ENCODE results near the gene SSPN.

The SSPN gene

GRCh38 chr12:26287671-26288381 is 92.5 kb downstream of the SSPN start:
- DNase-seq = no peak

DNA sequence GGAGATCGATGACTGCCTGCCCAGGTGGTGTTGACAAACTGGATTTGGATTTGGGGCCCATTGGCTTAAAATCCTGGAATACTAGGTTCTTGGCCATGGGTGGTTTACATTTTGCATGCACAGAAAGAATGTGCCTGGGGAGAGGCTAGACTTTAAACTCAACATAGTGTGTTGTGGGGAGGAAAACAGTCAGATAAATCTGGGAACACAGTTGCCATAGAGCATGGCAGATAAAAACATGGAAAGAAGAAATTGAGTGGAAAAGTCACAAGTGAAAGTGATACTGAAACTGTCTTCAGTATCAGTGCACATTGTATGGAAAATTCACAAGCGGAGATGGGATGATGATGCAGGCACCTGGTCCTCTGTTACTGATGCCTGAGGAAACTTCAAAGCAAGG is 95.2 kb downstream of the SSPN start:
- no peak for DNase-seq

DNA sequence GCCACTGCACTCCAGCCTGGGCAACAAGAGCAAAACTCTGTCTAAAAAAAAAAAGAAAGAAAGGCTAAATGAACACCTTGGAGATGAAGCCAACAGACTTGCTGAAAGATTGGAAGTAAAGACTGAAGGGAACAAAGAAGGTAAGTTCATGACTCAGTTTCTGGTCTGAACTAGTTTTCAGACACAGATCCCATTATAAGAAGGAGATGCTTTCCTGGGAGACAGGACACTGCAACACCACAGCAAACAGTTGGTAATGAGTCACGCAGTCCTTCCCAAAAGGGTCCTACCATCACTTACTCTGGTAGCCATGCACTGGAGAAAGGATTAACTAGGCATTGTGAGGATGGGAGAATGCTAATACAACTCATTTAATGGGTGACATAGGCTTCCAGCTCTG is 97.2 kb downstream of the SSPN start:
- DNase-seq = no peak

DNA sequence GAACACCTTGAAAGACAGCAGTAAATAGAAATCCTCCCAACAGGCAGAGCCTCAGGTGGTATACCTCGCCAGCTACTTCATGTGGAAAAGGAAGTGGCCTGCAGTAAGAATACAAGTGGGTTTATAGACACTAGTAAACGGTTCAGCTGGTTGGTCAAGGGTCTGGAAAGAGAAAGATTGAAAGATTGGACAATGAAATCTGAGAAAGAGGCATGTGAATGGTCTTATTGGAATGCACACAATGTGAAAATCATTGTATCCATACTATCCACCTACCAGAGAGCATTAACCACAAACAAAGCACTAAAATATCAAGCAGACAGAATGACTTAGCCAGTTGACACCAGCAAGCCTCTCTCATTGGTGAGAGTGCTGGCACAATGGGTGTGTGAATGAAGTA is 98.2 kb downstream of the SSPN start:
- no peak for DNase-seq

DNA sequence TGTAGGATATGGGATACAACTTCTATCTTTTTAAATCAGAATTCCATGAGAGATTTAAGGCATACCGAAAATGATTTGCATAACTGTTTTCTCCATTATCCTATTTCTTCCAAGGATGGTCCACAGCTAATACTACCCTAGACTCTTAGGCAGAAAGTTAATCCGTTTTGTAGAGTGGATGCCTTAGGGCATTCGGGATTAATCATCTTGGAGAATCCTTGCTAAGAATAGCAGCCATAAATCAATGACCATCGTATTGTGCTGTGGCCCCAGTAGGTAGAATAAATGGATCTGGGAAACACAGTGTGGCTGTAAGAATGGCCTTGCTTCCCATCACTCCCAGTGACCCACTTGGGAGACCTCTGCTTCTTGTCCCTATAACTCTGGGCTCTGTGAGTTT is 99.6 kb downstream of the SSPN start:
- DNase-seq = no peak

DNA sequence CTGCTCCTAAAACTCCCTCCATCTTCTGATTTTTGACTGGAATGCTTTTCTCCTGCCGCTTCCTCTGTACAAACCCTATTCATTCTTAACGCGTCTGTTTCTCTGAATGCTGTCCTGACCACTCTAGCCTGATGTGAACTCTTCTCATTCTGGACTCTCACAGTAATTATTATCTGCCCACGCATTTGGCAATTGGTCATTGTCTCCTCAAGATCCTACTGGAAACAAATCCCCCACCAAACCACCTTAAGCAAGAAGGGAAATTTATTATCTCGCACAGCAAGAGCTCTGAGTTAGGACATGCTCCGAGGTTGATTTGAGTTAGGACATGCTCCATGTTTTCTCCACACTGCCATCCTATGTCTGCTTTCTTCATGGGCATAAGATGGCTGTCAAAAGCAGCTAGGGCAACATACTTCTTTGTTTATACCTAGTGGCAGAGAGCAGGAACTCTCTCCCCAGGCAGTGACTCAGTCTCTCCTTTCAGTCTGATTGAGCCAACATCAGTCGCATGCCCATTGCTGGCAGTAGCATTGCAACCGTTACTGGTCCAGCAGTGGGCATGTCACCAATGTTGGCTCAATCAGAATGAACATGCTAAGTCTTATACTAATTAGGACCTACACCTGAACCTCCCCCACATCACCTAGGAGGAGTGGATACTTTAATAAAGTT is 102.2 kb downstream of the SSPN start:
- DNase-seq = no peak

- DNase-seq = no peak
Observed at GRCh38 chr12:26298785-26299621, 103.6 kb downstream of the SSPN start.

DNA sequence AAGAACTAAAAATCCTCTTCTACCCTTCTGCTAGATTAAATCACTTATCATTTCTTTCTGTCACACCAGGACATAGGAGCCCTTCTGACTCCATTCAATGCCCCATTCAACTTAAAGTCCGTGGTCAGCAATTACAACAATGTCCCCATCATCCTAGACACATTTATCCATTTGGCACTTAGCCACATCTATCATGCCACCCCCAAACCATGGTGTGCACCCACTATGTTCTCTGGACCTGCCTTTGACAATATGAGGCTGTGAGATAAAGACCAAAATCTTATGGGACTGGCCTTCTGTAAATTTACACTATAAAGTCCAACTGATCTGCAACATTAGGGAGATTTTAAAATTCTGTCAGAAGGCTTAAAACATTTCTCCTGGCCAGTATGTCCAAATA is 104.4 kb downstream of the SSPN start:
- no peak for DNase-seq
